ENCODE results near the gene GPC3. TPM values are rescaled to one million over a fixed set of nuclear protein-coding genes. Genes with fewer than 3 reads are reported as not detected.

The GPC3 gene
- total RNA-seq, 1 donor = not detected

- TF ChIP-seq CTCF (IDR thresholded peaks at IDR 0.05; ENCODE audit: insufficient read depth, low read length) = no peak
- H3K4me3 ChIP-seq (ENCODE audit: low read depth, low read length) = no peak overlapping the region
- DNase-seq (ENCODE audit: low read depth) = no peak
Measured at GRCh38 chrX:133640161-133641015, 345.0 kb downstream of the GPC3 start.

- DNase-seq (ENCODE audit: low read depth) = no peak
- no peak for TF ChIP-seq CTCF (IDR thresholded peaks at IDR 0.05; ENCODE audit: insufficient read depth, low read length)
Measured at GRCh38 chrX:133639726-133640125, 345.7 kb downstream of the GPC3 start.

GRCh38 chrX:133638285-133638684, 347.1 kb downstream of the GPC3 start:
- TF ChIP-seq CTCF (IDR thresholded peaks at IDR 0.05; ENCODE audit: insufficient read depth, low read length) = no peak
- no peak overlapping the region for H3K4me3 ChIP-seq (ENCODE audit: low read depth, low read length)
- no peak for DNase-seq (ENCODE audit: low read depth)

More at GRCh38 chrX:133639726-133640125, 345.7 kb downstream of the GPC3 start:
- H3K4me3 ChIP-seq (ENCODE audit: low read depth, low read length) = no peak overlapping the region

- DNase-seq (ENCODE audit: low read depth) = no peak
- no peak overlapping the region for H3K4me3 ChIP-seq (ENCODE audit: low read depth, low read length)
- no peak for TF ChIP-seq CTCF (IDR thresholded peaks at IDR 0.05; ENCODE audit: insufficient read depth, low read length)
Measured at GRCh38 chrX:133637765-133638164, 347.6 kb downstream of the GPC3 start.

- TF ChIP-seq CTCF (IDR thresholded peaks at IDR 0.05; ENCODE audit: insufficient read depth, low read length) = no peak
- no peak for DNase-seq (ENCODE audit: low read depth)
- no peak overlapping the region for H3K4me3 ChIP-seq (ENCODE audit: low read depth, low read length)
Measured at GRCh38 chrX:133636009-133636408, 349.4 kb downstream of the GPC3 start.

- no peak overlapping the region for H3K4me3 ChIP-seq (ENCODE audit: low read depth, low read length)
- TF ChIP-seq CTCF (IDR thresholded peaks at IDR 0.05; ENCODE audit: insufficient read depth, low read length) = no peak
Measured at GRCh38 chrX:133634416-133634815, 351.0 kb downstream of the GPC3 start.

More at GRCh38 chrX:133634416-133634815, 351.0 kb downstream of the GPC3 start:
- DNase-seq (ENCODE audit: low read depth) = no peak

Data from fibroblast of the aortic adventitia (primary cell).